Astrocyte of the spinal cord (primary cell): ENCODE measurements around the gene C1orf50.
A peak's percentile ranks its signal among the peaks of the same experiment; 100 is the strongest.

Source experiments
- DNase-seq: peaks from one replicate; pipeline ENCODE4 v3.0.0; 2011; ENCODE audit warnings: low read depth, low spot score
- H3K4me3 ChIP-seq: 2 replicates; pipeline ENCODE4 v1.5.1; 2011; ENCODE audit warnings: low read depth, mild to moderate bottlenecking, low read length, moderate library complexity
- CTCF ChIP-seq: IDR thresholded peaks from 2 replicates; pipeline ENCODE4 v1.5.1; 2012; ENCODE audit warnings: low read depth, mild to moderate bottlenecking, low read length, inconsistent platforms
- in situ Hi-C: cut with HindIII; loops from 2 replicates; pipeline ENCODE4 v1.10.0; 2017; ENCODE audit warnings: low sequenced_read_pairs

Gene C1orf50

GRCh38 chr1:42776502-42776901 lies 9.5 kb downstream of the C1orf50 start:
- in situ Hi-C loops: no loop called here
- H3K4me3 ChIP-seq: no peak overlapping the region
- TF ChIP-seq CTCF: no peak
- no peak for DNase-seq

GRCh38 chr1:42777852-42778251 lies 10.8 kb downstream of the C1orf50 start:
- in situ Hi-C loops: no loop called here
- peak; percentile 79 for TF ChIP-seq CTCF
- no peak overlapping the region for H3K4me3 ChIP-seq
- DNase-seq: peak; percentile 25

- no peak for TF ChIP-seq CTCF
- H3K4me3 ChIP-seq: no peak overlapping the region
- in situ Hi-C loops: no loop called here
- DNase-seq: no peak
Observed at GRCh38 chr1:42779725-42780124, 12.7 kb downstream of the C1orf50 start.

GRCh38 chr1:42780176-42780575 lies 13.1 kb downstream of the C1orf50 start:
- no peak for DNase-seq
- TF ChIP-seq CTCF: no peak
- in situ Hi-C loops: no loop called here

GRCh38 chr1:42783092-42783491 lies 16.0 kb downstream of the C1orf50 start:
- TF ChIP-seq CTCF: no peak
- no peak overlapping the region for H3K4me3 ChIP-seq
- no peak for DNase-seq
- in situ Hi-C loops: no loop called here

More at GRCh38 chr1:42780176-42780575, 13.1 kb downstream of the C1orf50 start:
- no peak overlapping the region for H3K4me3 ChIP-seq

GRCh38 chr1:42784547-42784945 lies 17.5 kb downstream of the C1orf50 start:
- TF ChIP-seq CTCF: no peak
- no peak for DNase-seq
- H3K4me3 ChIP-seq: no peak overlapping the region
- in situ Hi-C loops: no loop called here
